ENCODE data around the gene HSPA4.
A peak's percentile ranks its signal among the peaks of the same experiment; 100 is the strongest.
"Not testable (repeated sequence)": the region's sequence is repeated elsewhere in the genome, so short reads cannot be mapped to it uniquely, and the experiment has no call there.

HSPA4 gene

DNA sequence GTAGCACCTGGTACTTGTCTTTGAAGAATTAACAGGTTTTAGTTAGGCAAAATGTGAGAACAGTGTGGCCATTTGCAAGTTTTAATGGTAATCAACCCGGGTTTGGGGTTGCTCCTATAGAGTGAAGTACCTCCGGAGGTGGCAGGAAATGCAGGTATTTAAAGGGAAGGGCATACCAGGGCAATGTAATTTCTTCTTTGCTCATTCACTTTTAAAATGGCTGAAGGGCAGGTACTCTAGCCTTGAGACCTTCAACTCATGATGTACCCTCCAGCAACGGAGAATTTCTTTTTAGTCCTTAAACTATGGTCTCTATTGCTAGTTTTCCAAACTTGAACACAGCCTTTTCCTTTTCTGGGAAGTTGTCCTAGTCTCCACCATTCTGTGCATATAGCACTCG is 1.3 kb upstream of the HSPA4 start:
- no peak for DNase-seq (ENCODE audit: low spot score)

DNA sequence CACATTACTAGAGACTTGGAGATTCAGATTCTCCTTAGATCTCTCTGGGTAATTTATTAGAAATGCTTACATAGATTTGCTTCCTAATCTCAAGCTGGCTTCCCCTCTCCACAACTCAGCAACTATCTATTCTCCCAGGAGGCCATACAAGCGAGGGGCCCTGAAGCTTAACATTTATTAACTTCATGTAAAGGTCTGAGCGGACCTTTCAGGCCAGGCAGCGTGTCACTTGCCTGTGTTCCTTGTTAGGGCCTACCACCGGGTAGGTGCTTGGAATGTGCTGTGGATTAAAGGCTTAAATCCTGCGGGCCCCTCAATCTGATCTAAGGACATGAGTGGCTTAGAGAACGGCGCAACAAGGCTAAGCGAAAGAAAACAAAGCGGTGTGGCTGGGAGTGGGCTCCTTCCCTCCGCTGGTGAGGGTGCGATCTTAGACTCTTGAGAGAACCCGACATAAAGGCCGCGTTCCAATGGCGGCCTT is 712 bp upstream of the HSPA4 start:
- DNase-seq (ENCODE audit: low spot score), result no peak

DNA sequence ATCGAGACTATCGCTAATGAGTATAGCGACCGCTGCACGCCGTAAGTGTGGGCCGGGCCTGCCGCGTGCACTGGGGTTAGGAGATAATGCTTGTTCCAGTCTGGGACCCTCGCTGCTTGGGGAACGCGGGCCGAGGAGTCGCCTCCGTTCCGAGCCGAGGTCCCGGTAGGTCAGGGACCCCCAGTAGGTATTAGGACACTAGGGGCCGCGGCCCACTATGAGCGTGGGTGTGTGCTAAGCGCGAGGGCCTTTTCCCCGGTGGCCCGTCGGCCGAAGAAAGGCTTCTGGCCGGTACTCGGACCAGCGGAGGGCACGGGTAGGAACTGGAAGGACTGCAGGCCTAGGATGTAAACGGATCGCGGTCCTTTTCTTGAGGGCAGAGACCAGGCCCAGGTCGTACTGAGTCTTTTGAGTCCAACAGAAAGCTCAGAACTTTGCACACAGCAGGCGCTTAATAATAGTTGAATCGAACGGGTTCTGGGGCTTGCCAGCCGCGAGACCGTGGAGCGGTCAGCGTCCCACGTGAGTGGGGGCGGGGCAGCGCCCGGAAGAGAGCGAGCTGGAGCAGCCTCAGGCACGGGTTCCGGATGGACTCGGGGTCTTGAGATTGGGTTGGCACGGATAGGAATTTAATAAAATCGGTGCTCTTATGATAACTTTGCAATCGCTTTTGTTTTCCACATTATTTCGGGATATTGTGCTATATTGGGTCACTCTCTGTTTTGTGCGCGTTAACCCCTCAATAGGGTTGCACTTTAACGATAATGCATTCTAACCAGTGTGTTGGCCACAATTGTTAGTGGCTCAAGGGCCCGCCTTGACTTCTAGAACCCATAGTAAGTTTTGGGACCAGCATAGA is 733 bp downstream of the HSPA4 start:
- peak; percentile 73 for DNase-seq (ENCODE audit: low spot score)

DNA sequence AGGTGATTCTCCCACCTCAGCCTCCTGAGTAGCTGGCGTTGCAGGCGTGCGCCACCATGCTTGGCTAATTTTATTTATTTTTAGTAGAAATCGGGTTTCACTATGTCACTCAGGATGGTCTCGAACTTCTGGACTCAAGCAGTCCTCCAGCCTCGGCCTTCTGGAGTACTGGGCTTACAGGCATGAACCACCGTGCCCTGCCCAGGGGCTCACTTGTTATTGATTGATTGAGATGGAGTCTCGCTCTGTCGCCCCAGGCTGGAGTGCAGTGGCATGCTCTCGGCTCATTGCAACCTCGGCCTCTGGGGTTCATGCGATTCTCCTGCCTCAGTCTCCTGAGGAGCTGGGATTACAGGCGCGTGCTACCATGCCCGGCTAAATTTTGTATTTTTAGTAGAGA is 1.6 kb downstream of the HSPA4 start:
- DNase-seq (ENCODE audit: low spot score), result no peak

DNA sequence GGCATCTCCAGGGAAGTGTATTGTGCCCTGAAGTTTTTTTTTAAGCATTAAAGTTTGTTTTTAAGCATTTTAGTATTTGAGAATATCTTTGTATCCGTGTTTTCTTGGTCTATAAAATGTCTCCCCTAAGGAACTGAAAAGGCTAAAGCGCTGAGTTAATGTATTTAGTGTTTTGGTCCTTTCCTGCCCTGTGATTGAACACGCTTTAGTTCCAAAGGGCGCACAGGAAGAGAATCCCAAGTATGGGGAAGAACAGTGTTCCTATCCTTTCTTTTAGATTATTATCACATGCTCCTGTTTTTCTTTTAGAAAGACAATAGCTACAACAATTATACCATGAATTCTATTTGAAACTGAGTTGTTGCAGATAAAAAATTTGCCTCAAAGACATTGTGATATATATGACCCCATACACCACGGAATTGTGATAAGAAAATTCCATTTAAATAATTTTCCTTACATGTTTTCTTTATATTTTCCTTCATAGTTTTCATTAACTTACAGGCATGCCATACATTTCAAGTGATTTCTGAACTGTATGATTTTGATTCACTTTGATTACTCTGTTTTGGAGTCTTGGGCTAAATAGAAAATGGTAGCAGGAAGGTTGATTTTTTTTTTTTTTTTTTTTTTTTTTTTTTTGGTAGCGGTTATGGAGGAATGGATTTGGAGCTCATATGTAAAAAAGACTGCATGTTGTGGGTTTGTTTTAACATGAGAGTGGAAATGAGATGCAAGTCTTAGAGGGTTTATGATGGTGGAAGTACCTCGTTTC is 3.1 kb downstream of the HSPA4 start:
- DNase-seq (ENCODE audit: low spot score), result no peak

DNA sequence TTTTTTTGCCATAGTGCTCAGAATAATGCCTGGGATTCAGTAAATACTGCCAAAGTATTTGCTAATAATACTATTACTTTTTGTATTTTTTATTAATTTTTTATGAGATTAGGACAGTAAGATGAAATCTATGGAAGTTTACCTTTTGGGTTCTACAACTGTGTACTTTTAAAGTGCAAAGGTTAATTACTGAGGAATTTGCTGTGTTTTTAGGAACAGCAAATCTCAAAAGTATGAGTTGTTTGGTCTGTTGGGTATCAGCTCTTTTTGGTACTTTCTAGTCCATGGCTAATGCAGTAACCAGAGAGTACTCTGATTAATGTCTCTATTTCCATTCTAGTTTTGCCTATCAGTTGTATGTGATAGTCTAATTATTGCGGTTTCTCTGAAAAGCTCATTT is 5.1 kb downstream of the HSPA4 start:
- DNase-seq (ENCODE audit: low spot score), result no peak

DNA sequence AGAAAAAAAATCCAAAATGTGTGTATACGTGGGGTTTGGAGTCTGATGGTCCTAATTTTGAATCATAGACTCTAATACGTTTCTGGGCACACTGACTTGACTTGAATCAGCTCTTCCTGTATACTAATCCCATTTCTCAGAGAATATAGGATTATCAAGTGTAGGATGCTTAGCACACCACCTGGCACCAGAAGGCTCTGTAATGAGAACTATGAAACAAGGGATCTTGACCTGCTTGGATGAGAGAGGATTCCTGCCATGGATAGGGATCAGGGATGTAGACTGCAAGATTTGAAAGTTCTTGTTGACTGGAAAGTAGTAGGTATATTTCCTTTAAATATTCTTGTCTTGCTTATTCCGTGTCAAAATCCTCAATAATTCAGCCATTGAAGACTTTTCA is 7.8 kb downstream of the HSPA4 start:
- DNase-seq (ENCODE audit: low spot score), result no peak

DNA sequence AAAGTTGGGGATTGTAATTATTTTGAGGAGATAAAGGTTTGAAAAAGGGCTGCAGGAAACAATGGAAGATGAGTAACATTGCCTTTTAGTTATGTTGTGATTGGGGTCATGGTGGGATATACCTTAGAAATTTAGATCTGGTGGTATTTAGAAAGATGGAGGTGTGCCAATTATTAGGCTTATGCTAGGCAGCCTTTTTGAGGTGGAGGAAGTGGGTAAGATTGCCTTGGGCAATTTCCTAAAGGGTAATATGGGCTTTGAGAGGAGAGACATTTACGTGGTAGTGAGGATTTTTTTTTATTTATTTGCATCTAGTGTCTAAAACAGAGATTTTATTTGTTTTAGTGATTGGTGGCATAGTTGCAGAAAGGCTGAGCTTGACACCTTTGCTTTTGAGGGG is 10.5 kb downstream of the HSPA4 start:
- no peak for DNase-seq (ENCODE audit: low spot score)

DNA sequence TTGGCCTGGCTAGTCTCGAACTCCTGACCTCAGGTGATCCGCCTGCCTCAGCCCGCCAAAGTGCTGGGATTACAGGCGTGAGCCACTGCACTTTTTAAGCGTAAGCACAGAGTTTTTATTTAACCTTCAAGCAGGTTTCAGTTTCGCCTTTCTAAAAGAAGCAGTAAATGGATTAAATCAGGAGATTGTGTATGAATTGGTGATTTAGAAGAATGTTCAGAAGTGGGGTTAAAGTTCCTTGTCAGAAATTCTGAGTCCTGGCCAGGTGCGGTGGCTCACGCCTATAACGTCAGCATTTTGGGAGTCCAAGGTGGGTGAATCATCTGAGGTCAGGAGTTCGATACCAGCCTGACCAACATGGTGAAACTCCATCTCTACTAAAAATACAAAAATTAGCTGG is 12.2 kb downstream of the HSPA4 start:
- no peak for DNase-seq (ENCODE audit: low spot score)

DNA sequence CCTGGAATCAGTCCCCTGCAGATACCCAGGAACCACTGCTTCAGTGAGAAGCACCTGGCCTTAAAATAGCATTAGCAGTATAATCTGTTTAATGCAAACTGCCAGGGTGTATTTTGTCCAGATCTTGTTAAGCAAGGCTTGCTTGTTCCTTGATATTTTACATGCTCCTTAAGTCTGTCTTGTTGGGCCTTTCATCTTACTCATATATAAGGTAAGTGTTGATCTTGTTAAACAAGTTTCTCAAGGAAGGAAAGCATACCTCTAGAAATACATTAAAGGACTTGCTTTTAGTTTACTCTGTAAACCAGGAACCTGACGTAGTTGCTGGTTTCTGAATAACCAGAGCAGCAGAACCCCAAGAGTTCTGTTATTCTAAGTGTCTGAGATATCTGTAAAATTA is 13.7 kb downstream of the HSPA4 start:
- DNase-seq (ENCODE audit: low spot score), result no peak

DNA sequence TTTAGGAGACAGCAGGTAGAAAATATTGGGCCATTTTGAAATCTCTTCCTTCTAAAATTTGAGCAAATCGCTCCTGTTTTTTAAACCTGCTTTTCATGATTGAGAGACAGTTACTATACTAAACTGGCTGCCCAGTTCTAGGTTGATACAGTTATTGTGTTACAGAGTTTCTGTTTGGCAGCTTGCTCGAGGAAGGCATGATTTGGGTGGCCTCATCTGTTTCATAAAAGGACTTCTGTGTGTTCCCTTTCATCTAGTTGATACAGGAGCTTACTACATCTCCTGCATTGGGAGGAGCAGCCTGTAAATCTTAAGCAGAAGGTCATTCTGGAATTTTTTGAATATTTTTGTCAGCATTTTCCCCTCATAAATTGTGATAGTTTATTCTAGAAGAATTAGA is 14.2 kb downstream of the HSPA4 start:
- no peak for DNase-seq (ENCODE audit: low spot score)

DNA sequence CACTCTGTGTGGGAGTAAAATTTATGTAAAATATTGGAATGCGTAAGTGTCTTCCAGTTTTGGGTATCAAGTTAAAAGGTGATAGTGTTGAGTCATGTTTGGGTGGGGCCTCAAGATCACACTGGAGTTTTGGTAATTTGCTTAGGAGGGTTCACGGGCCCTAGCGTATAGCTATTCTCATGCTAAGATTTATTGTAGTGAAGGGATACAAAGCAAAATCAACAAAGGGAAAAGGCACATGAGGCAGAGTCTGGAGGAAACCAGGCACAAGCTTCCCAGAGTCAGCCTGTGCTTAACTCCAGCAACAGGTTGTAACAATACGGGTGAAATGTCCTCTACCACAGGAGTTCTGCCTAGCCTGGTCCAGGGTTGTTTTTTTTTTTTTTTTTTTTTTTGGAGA is 20.2 kb downstream of the HSPA4 start:
- DNase-seq (ENCODE audit: low spot score), result no peak

DNA sequence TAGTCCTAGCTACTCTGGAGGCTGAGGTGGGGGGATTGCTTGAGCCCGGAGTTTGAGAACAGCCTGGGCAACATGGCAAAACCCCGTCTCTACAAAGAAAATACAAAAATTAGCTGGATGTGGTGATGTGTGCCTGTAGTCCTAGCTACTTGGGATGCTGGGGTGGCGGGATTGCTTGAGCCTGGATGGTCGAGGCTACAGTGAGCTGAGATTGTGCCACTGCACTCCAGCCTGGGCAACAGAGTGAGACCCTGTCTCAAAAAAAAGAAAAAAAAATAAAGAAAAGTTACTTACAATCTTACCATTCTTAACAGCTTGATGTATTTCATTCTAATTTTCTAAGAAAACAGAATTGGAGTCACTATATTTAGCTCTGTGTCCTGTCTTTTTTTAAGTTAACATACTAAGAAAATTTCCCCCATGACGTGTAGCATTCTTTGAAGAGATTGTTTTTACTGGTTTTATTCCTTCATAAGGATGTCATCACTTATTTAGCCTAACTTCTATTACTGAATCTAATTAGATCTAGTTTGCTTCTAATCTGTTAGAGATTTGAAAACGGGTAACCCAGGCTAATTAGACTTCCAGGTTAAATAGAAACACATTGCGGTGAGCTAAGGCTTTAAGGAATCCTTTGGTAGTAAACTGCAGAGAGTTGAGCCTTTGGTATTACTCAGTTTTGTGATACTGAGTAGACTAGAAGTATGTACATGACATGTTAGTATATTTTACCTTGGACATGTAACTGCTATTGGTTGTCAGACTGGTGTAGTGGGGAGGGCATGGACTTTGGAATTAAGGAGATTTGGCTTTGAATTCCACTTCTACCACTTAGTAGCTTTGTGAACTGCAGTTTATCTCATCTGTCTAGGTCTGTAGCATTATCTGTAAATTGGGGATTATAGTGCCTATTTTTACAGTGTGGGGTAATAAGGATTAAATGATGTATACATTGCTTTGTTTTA is 24.0 kb downstream of the HSPA4 start:
- no peak for DNase-seq (ENCODE audit: low spot score)

DNA sequence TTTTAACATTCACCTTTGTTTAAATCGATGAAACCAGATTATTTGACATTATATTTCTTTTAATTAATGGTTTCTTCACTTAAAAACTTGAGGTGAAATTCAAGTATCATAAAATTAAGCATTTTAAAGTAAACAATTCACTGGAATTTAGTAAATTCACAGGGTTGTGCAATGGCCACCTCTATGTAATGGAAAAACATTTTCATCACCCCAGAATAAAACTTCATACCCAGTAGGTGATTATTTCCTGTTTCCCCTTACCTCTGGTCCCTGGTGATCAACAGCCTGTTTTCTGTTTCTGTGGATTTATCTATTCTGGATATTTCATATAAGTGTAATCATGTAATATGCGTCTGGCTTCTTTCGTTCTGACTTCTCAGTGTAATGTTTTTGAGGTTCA is 27.2 kb downstream of the HSPA4 start:
- DNase-seq (ENCODE audit: low spot score), result no peak

DNA sequence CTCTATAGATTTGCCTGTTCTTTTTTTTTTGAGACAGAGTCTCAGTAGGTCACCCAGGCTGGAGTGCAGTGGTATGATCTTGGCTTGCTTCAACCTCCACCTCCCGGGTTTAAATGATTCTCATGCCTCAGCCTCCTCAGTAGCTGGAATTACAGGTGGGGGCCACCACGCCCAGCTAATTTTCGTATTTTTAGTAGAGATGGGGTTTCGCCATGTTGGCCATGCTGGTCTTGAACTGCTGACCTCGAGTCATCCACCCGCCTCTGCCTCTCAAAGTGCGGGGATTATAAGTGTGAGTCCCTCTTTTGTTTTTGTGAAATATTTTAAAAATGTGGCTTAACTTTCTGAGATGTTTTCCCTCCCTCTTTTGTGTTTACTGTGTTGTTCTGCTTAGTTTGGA is 29.2 kb downstream of the HSPA4 start:
- no peak for DNase-seq (ENCODE audit: low spot score)

DNA sequence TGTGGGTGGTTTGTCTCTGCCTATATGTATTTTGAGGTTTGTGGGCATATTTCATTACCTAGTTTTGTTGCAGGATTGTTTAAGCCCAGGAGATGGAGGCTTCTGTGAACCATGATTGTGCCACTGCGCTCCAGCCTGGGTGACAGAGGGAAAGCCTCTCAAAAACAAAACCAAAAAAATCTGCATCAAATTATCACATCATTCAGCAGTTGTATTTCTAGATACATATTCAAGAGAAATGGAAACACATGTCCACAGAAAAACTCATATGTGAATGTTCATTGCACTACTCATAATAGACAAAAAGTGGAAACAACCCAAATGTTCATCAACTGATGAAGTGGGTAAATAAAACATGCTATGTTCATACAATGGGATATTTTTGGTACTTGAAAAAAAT is 29.9 kb downstream of the HSPA4 start:
- DNase-seq (ENCODE audit: low spot score), result no peak

DNA sequence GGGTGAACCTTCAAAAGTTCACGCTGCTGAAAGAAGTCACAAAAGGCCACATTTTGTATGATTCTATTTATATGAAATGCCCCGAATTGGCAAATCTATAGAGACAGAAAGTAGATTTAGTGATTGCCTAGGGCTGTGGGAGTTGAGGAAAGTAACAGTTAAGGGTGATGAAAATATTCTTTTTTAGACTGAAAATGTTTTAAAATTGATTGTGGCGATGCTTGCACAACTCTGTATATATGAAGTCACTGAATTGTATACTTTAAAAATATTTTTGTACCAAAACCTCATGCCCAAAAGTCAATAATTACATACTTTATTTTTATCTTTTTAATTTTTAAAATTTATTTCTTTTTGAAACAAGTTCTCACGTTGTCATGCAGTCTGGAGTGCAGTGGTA is 30.3 kb downstream of the HSPA4 start:
- DNase-seq (ENCODE audit: low spot score), result no peak

DNA sequence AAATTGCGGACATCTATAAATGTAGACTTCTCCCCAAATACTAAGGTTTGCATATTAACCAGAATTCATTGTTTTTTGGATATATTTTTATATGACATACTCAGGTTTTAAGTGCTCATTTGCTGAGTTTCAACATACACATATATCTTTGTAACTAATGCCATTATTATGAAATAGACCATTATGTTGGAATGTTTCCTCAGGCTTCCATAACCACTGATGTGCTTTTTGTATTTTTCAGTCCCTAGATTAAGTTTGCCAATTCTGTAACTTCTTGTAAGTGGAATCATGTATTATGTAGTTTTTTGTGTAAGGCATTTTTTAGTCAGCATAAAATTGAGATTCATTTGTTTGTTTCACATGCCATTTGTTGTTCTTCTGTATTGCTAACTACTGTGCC is 32.1 kb downstream of the HSPA4 start:
- DNase-seq (ENCODE audit: low spot score), result no peak

DNA sequence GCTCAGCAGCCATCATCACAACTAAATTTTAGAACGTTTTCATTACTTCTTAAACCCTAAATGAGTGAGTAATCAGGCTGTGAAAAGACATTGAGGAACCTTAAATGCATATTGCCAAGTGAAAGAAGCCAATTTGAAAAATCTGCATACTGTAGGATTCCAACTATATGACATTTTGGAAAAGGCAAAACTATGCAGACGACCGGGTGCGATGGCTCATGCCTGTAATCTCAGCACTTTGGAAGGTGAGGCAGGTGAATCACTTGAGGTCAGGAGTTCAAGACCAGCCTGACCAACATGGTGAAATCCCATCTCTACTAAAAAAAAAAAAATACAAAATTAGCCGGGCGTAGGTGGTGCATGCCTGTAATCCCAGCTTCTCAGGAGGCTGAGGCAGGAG is 33.4 kb downstream of the HSPA4 start:
- DNase-seq (ENCODE audit: low spot score), result not testable (repeated sequence)

DNA sequence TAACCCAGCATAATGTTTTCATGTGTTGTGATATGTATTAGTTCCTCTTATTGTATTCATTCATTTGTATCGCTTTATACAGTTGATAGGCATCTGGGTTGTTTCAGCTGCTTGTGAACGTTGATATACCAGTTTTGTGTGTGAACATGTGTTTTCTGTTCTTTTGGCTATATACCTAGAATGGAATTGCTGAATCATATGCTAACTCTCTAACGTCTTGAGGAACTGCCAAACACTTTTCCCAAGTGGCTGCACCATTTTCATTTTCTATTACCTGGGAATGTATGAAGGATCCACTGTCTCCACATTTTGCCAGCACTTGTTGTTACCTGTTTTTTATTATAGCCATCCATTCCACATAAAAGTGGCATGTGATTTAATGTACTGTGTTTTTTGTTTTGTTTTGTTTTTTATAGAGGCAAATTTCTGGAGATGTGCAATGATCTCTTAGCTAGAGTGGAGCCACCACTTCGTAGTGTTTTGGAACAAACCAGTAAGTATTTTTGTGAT is 34.6 kb downstream of the HSPA4 start:
- DNase-seq (ENCODE audit: low spot score), result no peak

DNA sequence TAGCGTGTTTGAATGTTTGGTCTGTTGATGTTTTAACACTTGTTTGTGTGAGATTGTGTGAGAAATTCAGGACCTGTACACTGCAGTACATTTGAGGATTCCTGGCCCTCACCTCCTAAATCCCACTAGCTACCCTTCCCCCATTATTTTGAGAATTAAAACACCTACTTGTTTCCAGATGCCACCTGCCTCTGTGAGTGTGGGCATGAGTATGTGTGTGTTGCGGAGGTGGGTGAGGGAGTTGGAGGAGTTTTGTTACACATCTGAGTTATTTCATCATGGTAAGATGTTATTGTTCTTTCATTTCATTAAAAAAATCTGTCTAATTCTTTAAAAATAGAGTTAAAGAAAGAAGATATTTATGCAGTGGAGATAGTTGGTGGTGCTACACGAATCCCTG is 36.3 kb downstream of the HSPA4 start:
- no peak for DNase-seq (ENCODE audit: low spot score)

DNA sequence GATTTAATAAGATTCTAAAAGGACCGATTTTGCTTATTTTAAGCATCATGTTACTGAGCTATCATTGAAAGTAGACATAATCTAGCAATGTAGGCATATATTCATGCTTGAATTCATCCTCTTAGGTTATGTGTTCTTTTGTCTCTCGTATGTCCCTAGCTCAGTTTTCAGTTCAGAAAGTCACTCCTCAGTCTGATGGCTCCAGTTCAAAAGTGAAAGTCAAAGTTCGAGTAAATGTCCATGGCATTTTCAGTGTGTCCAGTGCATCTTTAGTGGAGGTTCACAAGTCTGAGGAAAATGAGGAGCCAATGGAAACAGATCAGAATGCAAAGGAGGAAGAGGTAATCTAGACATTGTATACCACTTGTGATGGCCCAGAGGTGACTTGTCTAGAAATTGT is 39.2 kb downstream of the HSPA4 start:
- DNase-seq (ENCODE audit: low spot score), result no peak
